Epithelial cell of esophagus (primary cell): ENCODE results near the gene FAM240A.
"Not testable (repeated sequence)": the region's sequence is repeated elsewhere in the genome, so short reads cannot be mapped to it uniquely, and the experiment has no call there.

Experiments
- DNase-seq: peaks from one replicate; pipeline ENCODE4 v3.0.0; 2010; ENCODE audit warnings: low read depth
- H3K4me3 ChIP-seq: 2 replicates; pipeline ENCODE4 v1.5.1; 2011; ENCODE audit warnings: mild to moderate bottlenecking, low read length, control low read depth
- CTCF ChIP-seq: IDR thresholded peaks from 2 replicates; pipeline ENCODE4 v1.5.1; 2011; ENCODE audit warnings: low read depth, mild to moderate bottlenecking, low read length, control low read depth, inconsistent platforms; ENCODE audit not compliant: insufficient read depth; ENCODE audit errors: missing control alignments

The FAM240A gene

GRCh38 chr3:46578973-46579755 lies 33.2 kb upstream of the FAM240A start:
- H3K4me3 ChIP-seq, result no peak overlapping the region
- DNase-seq, result no peak
- TF ChIP-seq CTCF, result no peak

GRCh38 chr3:46579756-46580286 lies 32.5 kb upstream of the FAM240A start:
- no peak for DNase-seq
- TF ChIP-seq CTCF, result no peak
- H3K4me3 ChIP-seq, result no peak overlapping the region

GRCh38 chr3:46580675-46581074 lies 31.6 kb upstream of the FAM240A start:
- no peak for DNase-seq
- H3K4me3 ChIP-seq, result no peak overlapping the region
- TF ChIP-seq CTCF, result no peak

GRCh38 chr3:46584598-46585467 lies 27.5 kb upstream of the FAM240A start:
- no peak for TF ChIP-seq CTCF

GRCh38 chr3:46585799-46586693 lies 26.3 kb upstream of the FAM240A start:
- DNase-seq, result no peak
- TF ChIP-seq CTCF, result no peak

More at GRCh38 chr3:46584598-46585467, 27.5 kb upstream of the FAM240A start:
- no peak overlapping the region for H3K4me3 ChIP-seq
- no peak for DNase-seq

GRCh38 chr3:46586738-46587246 lies 25.5 kb upstream of the FAM240A start:
- H3K4me3 ChIP-seq, result no peak overlapping the region
- DNase-seq, result no peak
- no peak for TF ChIP-seq CTCF

More at GRCh38 chr3:46585799-46586693, 26.3 kb upstream of the FAM240A start:
- no peak overlapping the region for H3K4me3 ChIP-seq

- not testable (repeated sequence) for DNase-seq, H3K4me3 ChIP-seq
These were observed 25.1 kb upstream of the FAM240A start for GRCh38 chr3:46587268-46587667.
